Mucosa of rectum (tissue), 2 donors: ENCODE data around the gene RAD51B.

Experiments
- H3K27ac ChIP-seq, 2 donors: one replicate each; pipeline ENCODE4 v1.7.0; 2013; ENCODE audit warnings: inconsistent platforms in 2 of 2, low read depth in 2 of 2, low read length in 2 of 2
- H3K27me3 ChIP-seq, 2 donors: one replicate each; pipeline ENCODE4 v1.7.0; 2013; ENCODE audit warnings: low read length in 2 of 2; ENCODE audit not compliant: control insufficient read depth in 2 of 2, insufficient read depth in 2 of 2
- H3K36me3 ChIP-seq, 2 donors: one replicate each; pipeline ENCODE4 v1.7.0; 2013; ENCODE audit warnings: low read length in 2 of 2; ENCODE audit not compliant: control insufficient read depth in 2 of 2, insufficient read depth in 2 of 2
- H3K4me1 ChIP-seq, 2 donors: one replicate each; pipeline ENCODE4 v1.7.0; 2013; ENCODE audit warnings: low read length in 2 of 2, mild to moderate bottlenecking in 1 of 2; ENCODE audit not compliant: control insufficient read depth in 2 of 2, insufficient read depth in 2 of 2
- H3K4me3 ChIP-seq, 2 donors: one replicate each; pipeline ENCODE4 v1.7.0; 2013; ENCODE audit warnings: low read length in 2 of 2
- H3K9ac ChIP-seq, 2 donors: one replicate each; pipeline ENCODE4 v1.7.0; 2013; ENCODE audit warnings: low read length in 2 of 2, low read depth in 1 of 2, mild to moderate bottlenecking in 1 of 2
- H3K9me3 ChIP-seq, 2 donors: one replicate each; pipeline ENCODE4 v1.7.0; 2013; ENCODE audit warnings: low read length in 2 of 2; ENCODE audit not compliant: control insufficient read depth in 2 of 2
- donor health status: healthy.
- donor health status: Normal muscosa, but diverticular disease.

The RAD51B gene

DNA sequence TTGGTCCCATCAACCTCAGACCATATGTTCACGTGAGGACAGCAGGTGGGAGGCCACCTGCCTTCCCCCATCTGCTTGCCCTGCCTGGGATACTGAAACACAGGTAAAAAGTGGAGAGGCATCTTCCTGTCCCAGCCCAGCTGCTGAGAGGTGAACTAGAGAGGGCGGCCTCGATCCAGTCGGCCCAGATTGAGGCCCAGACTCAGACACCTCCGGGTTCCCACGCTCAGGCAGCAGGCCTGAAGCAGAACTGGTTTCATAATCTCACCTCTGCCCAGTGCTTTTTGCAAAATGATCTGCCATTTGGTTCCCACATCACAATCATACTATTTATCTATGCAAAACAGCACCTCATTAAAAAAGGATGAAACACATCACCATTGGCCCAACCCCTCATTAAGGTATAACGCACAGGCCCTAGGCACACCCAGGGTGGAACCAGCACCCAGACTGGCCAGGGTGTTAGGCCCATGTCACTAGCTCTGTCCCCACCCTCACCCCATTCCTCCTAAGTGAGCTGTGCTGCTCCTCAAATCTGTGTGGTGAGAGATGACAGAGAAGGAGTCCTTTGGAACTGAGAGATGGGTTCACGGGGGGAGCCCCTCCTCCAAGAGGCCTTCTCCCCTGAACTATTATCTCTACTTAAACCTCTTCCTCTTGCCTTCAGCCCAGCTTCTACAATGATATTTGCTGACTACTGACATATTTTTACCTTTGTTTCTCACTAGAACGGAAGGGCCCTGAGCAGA, 892.2 kb downstream of the RAD51B start:
- H3K27ac ChIP-seq: peak overlapping the region in 1 of 2 donors; percentile 26

DNA sequence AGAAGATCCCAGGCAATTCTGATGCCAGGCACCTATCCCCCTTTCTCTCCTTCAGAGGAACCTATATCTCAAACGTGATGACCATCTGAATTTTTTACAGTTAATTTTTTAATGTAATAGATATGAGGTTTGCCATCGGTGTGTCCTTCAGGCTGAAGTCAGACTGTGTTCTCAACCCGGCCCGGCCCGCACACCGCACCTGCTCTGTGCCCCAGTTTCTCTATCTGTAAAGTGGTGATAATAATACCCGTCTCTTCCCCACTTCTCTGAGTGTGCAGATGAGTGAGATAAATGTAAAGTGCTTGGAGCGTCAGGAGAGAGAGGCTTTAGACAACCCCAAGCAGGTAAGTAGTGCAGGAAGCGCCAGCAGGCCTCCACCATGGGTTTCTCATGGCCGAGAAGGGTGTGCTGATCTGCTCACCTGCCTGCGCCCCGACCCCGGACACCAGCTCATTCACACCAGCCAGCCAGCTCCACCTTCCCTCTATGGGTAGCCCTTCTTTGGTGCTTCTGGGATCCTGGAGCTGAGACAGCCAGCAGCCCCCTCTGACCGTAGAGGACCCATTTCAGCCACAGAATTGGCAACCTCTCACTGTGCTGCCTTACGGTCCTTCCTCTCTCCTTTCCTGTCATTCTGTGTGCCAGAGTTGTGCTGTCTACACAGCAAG, 893.3 kb downstream of the RAD51B start:
- no peak overlapping the region for H3K27ac ChIP-seq
- H3K4me1 ChIP-seq: no peaks in the 10 kb centered on the region

More for the DNA sequence above, 892.2 kb downstream of the RAD51B start:
- Histone ChIP-seq H3K9me3 (no peaks in the 10 kb centered on the region), H3K36me3 (no peaks in the 10 kb centered on the region), H3K27me3 (no peaks in the 10 kb centered on the region), H3K4me3 (no peak overlapping the region), H3K4me1 (no peaks in the 10 kb centered on the region), H3K9ac (no peak overlapping the region)

DNA sequence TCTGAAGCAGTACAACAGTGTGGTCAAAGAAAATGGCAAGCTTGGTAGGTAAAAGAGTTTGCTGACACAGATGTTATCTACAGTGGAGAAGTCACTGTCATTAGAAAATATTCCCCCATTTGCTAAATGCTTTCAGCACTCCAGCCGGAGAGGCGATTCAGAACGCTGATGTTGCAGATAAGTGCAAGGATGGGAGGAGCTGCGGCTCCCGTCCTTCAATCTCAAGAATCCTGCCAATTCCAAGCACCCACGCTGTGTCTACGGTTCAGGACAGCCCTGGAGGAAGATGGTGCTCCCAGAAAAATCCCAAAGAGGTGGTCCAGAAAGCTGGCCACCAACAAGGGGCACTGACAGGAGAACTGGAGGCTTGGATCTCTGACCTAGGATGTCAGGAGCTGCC, 894.2 kb downstream of the RAD51B start:
- Histone ChIP-seq H3K27ac (no peak overlapping the region), H3K36me3 (no peaks in the 10 kb centered on the region), H3K9me3 (no peaks in the 10 kb centered on the region), H3K27me3 (no peaks in the 10 kb centered on the region), H3K9ac (no peak overlapping the region), H3K4me1 (no peaks in the 10 kb centered on the region), H3K4me3 (no peak overlapping the region)

More for the DNA sequence above, 893.3 kb downstream of the RAD51B start:
- no peak overlapping the region for H3K4me3 ChIP-seq
- H3K27me3 ChIP-seq: no peaks in the 10 kb centered on the region
- no peaks in the 10 kb centered on the region for H3K36me3 ChIP-seq
- H3K9me3 ChIP-seq: no peaks in the 10 kb centered on the region
- H3K9ac ChIP-seq: no peak overlapping the region

DNA sequence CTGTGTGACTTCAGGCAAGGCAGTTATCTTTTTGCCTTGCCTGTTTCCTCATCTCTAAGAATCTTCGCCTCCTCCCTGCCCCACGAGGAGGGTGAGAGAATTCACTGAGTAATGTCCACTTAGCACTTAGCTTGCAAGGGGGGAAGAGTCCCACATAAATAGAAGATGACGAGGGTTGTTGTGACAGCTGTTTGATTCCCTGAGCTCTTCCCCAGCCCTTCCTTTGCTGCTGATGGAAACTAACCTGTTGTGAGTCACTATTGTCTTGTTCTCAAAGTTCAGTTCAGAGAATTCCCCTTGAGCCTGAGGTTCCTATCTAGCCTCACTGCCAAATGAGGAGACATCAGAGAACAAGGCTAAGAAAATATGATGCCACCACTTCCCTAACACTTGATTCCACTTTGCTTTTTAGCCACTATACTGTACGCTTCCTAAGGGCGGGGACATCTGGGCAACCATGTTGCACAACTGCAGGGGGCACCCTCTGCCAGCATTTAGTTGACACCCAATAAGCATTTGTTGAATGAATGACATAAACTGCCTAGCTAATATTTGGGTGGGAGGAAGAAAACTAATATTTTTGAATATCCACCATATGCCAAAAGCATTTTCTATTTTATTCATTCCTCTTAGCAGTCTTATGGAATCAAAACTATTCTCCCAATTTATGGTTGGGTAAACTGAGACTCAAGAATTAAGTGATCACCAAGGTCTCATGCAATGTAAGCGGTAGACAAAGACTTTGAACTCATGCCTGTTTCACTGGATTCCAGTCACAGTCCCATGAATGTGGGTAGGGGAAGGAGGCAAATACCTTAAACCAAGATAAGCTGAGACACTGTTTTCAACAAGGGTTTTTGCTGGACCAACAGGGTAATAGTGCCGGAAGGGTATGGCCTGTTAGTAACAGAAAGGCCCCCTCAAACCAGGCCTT, 895.7 kb downstream of the RAD51B start:
- H3K27me3 ChIP-seq: no peaks in the 10 kb centered on the region
- H3K27ac ChIP-seq: no peak overlapping the region
- no peaks in the 10 kb centered on the region for H3K36me3 ChIP-seq
- H3K4me3 ChIP-seq: no peak overlapping the region
- no peaks in the 10 kb centered on the region for H3K9me3 ChIP-seq
- no peak overlapping the region for H3K9ac ChIP-seq
- no peaks in the 10 kb centered on the region for H3K4me1 ChIP-seq

DNA sequence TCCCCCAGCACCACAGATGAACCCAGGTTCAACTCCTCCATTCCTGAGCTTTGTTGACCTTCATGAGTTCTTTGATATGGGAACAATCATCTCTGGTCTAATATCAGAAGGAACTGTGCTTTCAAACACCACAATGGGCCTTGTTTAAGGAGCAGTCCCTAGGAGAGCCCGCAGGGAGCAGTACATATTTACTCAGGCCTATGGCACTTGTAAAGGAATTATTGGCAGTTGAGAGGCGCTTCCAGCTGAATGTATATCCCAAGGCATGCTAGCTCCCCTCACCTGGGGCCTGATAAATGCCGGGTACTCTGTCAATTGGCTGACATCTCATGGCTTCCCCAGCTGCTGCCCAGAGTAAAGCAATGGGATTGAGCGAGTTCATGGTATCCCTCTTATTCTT, 897.1 kb downstream of the RAD51B start:
- H3K27me3 ChIP-seq: no peaks in the 10 kb centered on the region
- no peak overlapping the region for H3K27ac ChIP-seq
- no peaks in the 10 kb centered on the region for H3K4me1 ChIP-seq
- no peak overlapping the region for H3K4me3 ChIP-seq
- H3K9ac ChIP-seq: peak overlapping the region in 1 of 2 donors; percentile 3
- no peaks in the 10 kb centered on the region for H3K36me3 ChIP-seq
- H3K9me3 ChIP-seq: no peaks in the 10 kb centered on the region

DNA sequence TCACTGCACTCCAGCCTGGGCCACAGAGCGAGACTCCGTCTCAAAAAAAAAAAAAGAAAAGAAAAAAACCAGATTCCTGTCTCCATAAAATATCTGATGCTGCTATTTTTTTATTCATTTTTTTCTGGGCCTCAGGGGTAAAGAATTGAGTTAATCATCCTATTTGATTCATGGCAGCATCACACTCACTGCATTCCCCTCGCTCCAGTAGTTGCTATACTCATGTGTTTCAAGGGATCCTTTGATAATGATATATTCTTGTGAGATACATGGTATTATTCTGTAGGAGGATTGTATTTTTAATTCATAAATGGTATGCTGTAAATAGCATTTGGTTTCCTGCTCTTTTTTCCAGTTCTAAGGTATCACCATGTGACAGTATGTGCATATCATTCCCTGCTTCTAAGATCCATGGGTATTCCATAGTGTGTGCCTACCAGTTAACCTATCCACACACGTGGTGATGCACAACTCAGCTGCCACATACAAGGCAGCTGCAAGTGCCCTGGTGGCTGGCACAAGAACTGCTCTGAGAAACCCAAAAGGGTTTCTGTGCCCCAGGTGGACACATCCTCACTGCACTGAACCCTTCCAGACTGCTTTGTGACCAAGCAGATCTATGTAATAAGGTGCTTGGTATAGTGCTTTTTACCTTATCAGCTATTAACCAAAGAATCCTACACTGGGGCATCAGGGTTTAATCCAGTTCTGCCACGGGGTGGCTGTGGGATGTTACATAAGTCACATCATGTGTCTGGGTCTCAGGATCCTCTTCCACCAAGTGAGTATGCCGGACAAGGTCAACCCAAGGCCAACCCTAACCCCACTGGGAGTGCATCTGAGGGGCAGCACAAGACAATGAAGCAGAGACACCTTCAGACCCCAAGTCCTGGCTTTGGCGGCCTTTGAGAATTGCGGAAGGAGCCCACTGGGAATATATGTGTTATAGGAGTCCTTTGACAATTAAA, 898.7 kb downstream of the RAD51B start:
- H3K27ac ChIP-seq: no peak overlapping the region
- no peaks in the 10 kb centered on the region for H3K27me3 ChIP-seq
- no peaks in the 10 kb centered on the region for H3K36me3 ChIP-seq
- H3K4me1 ChIP-seq: peaks cover 0 to under 1% of the 10 kb centered on the region in 2 donors
- H3K9me3 ChIP-seq: no peaks in the 10 kb centered on the region
- no peak overlapping the region for H3K4me3 ChIP-seq
- no peak overlapping the region for H3K9ac ChIP-seq

DNA sequence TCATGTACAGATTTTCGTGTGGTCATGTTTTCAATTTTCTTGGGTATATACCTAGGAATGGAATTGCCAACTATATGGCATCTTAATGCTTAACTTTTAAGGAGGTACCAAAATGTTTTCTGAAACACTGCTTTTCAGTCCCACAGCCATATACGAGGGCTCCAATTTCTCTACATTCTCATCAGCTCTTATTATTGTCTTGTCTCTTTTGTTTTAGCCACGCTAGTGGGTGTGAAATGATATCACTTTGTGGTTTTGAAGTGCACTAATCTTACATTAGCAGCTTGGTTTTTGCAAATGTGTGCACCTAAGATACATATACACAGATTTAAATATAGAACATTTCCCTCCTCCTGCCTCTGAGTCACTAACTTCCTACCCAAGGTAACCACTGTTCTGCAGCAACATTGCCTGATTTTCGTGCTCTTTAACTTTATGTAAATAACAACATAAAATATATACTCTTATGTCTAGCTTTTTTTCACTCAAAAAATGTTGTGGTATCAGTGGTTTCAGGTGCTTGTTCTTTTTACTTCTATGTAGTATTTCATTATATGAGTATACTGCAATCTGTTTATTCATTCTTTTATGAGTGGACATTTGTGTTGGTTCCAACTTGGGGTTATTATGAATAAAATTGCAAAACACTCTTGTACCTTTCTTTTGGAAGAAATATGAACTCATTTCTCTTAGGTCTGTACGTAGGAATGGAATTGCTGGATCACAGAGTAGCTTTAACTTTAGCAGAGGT, 900.2 kb downstream of the RAD51B start:
- Histone ChIP-seq H3K36me3 (no peaks in the 10 kb centered on the region), H3K9me3 (no peaks in the 10 kb centered on the region), H3K27ac (no peak overlapping the region)

DNA sequence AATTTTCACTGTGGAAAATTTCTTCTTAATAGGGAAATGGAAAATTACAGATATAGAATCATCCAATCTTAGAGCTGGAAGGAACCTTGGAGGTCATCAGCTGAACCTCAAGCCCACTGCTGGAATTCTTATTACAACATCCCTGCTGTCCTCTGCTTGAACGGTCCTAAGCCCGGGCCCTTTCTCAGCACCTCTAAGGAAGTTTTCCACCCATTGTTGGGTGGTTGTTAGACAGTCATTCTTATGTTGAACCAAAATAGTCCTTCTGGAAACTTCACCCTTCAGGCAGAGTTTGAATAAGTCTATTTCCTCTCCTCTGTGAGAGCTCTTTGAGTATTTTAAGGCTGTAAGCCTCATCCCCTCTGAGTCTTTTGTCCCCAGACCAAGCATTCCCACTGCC, 902.6 kb downstream of the RAD51B start:
- H3K36me3 ChIP-seq: no peaks in the 10 kb centered on the region
- no peak overlapping the region for H3K27ac ChIP-seq

More for the DNA sequence above, 900.2 kb downstream of the RAD51B start:
- Histone ChIP-seq H3K4me1 (peaks cover 0 to 7% of the 10 kb centered on the region in 2 donors), H3K27me3 (no peaks in the 10 kb centered on the region), H3K9ac (no peak overlapping the region), H3K4me3 (no peak overlapping the region)

More for the DNA sequence above, 902.6 kb downstream of the RAD51B start:
- Histone ChIP-seq H3K9ac (no peak overlapping the region), H3K4me3 (no peak overlapping the region), H3K9me3 (no peaks in the 10 kb centered on the region), H3K27me3 (no peaks in the 10 kb centered on the region), H3K4me1 (peaks cover 5 to 7% of the 10 kb centered on the region in 2 donors)
